GM18868 (cell line): Measurements from ENCODE around the gene AKT1S1.
"Not testable (repeated sequence)": the region's sequence is repeated elsewhere in the genome, so short reads cannot be mapped to it uniquely, and the experiment has no call there.

Source experiments
- ATAC-seq: cut with Tn5 transposase; IDR thresholded peaks from one replicate; pipeline ENCODE4 v1.9.1; 2021; ENCODE audit warnings: mild to moderate bottlenecking, moderate library complexity; ENCODE audit not compliant: unreplicated experiment

Gene AKT1S1

DNA sequence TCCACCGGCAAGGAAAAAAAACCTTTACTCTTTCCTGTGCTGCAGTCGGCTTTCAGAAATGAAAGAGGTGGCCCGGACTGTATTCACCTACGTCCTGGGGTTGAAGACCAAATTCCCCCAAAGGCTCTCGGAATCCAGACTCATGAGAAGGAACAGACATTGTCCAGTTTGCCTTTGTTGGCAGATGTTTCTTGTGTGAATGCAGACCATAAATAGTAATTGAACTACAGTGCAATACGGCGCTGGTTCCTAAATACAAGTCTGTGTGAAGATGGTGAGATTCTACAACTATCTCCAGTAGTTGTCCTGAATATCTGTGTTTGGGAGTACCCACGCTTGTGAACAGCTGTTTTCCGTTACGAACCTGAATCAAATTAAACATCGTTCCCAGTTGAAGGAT lies 37.4 kb downstream of the AKT1S1 start:
- ATAC-seq: no peak

DNA sequence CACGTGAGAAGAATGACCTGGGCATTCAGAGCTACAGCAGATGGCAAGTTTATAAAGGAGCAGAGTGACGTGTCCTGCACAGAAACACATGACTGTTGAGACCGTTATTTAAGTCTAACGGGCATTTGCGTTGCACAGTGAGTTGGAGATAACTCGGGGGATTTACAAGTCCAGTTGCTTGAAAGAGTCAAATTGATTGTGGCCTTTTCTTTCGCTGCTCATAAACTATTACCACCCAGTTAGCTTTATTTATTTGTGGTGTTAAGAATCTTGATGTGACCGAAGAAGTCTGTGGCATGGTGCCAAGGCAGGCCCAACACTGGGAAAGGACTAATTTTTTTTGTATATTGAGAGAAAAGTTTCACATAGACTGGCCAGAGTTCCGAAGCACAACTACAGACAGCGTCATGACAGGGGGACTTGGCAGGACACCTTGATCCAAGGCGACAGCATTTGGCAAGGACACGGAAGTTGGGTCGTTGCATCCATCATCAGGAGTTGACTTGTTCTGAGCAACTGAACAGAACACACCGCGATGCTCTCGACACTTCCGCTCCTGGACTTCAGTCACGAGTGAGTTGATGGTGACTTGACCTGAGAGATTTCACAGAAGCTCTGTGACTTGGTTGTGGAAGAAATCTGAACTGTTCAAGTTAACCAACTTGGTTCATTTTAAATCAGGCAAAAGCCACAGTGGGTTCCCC lies 38.1 kb downstream of the AKT1S1 start:
- ATAC-seq: no peak

DNA sequence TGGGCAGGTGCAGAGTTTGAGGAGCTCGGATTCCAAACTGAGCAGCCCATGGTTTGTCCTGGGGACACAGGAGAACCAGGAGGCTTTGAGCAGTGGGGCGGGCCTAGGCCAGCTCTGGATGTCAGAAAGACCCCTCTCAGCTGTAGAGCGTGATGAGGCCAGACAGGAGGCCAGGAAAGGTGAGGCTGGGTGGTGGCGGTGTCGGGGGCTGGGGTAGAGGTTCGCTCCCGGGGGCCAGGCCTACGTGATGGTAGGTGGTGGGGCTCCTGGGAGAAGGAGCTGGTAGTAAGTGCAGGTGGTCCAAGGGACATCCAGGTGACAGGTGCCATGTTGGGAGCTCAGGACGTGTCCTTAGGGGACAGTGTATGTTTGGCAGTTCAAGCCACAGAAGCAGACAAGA lies 39.7 kb downstream of the AKT1S1 start:
- no peak for ATAC-seq

DNA sequence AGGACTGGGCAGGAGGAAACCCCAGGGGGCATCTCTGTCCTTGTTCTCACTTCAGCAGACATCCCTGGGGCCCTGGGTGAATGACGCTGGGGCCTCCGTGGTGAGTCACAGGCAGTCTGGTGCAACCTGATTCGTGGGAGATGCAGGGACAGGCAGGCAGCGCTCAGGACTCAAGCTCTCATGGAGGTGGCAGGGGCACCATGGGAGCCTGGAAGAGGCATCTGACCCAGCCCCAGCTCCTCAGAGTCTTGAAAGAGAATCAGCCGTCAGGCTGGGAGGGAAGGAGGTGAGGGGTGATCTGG lies 40.2 kb downstream of the AKT1S1 start:
- no peak for ATAC-seq

DNA sequence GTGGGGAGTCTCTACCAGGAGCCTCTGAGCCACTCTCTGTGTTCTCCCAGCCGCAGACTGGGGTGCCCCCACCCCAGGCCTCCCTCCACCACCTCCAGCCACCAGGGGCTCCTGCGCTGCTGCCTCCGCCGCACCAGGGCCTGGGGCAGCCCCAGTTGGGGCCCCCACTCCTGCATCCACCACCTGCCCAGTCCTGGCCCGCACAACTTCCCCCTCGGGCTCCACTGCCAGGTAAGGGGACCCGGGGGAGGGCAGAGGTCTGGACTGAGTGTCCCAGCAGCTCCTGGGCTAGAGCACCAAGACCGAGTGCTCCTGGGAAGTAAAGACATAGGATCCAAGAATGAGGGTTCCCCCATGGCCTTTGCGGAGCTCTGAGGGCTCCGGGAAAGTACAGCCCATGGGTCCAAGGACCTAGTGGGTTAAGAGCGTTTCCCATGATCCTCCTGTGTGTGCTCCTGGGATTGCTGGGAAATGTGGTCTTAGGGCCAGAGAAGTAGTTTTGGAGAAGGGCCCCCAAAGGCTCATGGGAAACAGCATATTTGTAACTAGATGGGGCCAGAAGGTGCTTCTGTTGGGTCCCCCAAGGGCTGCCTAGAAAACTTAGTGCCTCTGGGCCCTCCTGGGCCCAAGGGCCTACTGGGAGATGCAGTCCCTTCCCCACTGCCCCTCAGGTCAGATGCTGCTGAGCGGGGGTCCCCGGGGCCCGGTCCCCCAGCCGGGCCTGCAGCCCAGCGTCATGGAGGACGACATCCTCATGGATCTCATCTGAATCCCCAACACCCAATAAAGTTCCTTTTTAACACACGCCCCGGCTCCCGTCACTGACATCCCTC lies 40.8 kb downstream of the AKT1S1 start:
- ATAC-seq: no peak

DNA sequence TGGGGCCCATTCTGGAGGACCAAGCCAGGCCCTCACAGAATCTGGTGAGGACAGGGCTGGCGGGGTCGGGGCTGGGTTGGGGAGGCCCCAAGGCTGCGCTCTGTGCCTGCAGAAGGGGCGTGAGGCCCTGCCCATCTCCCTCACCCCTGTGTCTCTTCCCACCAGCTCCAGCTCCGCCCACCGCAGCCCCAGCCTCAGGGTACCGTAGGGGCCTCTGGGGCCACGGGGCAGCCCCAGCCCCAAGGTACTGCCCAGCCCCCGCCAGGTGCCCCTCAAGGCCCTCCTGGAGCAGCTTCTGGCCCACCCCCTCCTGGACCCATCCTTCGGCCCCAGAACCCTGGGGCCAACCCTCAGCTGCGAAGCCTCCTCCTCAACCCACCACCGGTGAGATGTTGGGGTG lies 41.6 kb downstream of the AKT1S1 start:
- ATAC-seq: no peak

DNA sequence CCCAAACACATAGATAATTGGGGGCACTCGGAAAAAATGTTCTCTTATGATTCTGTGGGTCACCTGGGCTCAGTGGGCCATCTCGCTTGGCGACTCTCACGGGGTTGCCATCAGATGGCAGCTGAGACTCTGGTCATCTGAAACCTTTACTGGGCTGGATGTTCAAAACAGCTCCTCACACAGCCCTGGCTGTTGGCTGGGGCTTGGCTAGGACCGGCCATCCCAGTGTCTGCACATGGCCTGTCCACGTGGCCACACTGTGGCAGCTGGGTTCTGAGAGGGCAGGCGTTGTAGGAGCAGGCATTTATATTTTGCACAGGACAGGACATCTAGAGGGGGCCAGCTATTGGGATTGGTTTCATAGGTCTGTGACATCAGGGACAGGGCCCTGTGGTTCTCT lies 43.6 kb downstream of the AKT1S1 start:
- no peak for ATAC-seq

DNA sequence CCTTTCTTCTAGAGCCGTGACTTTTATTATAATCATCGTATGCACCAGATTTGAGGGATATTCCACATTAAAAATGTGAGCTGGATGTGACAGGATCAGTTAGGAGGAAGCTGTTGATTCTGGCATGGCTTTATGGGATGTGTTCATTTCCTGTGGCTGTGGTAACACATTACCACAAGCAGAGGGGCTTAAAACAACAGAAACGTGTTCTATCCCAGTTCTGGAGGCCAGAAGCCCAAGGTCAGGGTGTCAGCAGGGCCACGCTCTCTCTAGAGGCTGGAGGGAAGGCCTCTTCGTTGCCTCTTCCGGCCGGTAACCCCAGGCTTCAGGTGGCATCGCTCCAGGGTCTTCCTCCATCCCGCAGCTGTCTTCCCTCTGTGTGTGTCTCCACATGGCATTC lies 44.6 kb downstream of the AKT1S1 start:
- ATAC-seq: no peak

DNA sequence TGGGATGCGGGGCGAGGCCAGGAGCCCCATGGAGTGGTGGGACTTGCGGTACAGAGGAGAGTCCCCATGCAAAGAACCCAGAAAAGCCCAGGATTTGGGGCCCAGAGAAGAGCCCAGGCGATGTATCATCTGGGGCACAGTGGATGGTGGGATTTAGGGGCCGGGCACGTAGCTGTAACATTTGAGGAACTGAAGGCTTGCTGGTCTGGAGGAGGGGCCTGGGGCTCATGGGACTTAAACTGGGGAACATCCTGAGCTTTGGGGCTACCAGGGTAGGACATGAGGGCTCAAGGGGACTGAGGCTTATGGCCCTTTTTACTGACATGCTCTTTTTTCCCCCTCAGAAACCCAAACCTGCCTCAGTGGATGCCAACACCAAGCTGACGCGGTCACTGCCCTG lies 45.6 kb downstream of the AKT1S1 start:
- no peak for ATAC-seq

DNA sequence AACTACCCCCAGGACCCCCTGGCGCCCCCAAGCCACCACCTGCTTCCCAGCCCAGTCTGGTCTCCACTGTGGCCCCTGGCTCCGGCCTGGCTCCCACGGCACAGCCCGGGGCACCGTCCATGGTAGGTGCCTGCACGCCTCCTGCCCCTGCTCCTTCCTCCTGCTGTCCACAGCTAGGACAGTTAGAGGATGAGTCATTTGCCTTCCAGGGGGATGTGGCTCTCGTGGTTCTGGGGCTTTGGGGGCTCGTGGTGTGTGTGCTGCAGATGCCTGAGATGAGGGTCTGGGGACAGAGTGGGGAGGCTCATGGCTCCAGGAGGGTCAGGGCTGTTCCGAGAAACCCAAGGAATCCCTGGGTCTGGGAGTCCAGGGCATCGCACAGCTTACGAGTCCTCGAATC lies 46.4 kb downstream of the AKT1S1 start:
- ATAC-seq: no peak

DNA sequence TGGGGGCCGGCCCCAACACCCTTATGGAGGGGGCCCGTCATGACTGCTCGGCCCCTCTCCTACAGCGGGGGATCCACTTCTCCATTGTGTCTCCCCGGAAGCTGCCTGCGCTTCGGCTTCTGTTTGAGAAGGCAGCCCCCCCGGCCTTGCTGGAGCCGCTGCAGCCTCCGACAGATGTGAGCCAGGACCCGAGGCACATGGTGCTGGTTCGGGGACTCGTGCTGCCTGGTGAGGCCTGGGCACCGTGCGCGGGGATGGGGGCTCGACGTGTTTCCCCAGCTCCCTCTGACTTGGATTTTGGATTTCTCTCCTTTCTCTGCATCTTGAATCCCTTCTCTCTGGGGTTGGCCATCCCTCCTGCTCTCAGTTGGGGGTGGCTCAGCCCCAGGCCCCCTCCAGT lies 47.4 kb downstream of the AKT1S1 start:
- no peak for ATAC-seq

DNA sequence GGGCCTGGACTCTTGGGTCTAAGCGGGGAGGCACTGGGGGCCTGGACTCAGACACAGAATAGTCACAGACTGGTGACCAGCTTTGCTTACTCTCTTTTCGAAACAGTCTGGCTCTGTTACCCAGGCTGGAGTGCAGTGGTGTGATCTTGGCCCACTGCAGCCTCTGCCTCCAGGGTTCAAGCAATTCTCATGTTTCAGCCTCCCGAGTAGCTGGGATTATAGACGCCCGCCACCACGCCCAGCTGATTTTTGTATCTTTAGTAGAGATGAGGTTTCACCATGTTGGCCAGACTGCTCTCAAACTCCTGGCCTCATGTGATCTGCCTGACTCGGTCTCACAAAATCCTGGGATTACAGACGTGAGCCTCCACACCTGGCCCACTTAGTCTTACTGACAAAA lies 48.0 kb downstream of the AKT1S1 start:
- ATAC-seq: no peak

DNA sequence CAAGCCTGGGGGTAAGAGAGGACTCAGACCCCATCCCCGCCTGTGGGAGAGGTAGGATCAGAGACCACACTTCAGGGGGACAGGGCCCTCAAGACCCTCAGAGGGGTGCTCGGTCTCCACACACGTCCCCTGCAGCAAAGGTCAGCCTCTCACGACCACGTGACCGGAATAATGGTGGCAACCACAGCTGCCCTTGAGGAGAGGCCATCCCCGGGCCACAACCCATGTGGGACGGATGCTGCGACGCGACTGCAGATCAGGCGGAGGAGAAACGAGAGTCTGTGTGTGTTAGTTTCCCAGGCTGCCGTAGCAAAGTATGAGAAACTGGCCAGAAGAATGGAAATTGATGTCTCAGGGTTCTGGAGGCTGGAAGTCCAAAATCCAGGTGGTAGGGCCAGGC lies 50.1 kb downstream of the AKT1S1 start:
- ATAC-seq: no peak

DNA sequence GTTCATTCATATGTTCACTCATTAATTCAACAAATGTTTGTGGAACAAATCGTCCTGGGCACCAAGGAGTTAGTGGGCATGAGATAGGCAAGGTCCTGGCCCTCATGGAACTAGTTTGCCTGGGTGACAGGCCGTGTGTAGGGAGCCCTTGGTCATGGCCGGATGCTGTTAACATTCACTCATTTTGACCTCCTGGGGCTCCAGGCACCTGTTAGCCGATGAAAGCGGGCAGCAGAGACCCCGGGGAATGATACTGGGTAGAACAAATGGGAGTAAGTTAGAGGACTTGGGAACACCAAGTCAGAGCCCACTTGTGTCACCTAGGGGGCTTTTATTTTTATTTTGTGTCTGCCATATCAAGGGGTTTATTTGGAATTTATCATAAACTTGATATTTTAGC lies 52.5 kb downstream of the AKT1S1 start:
- ATAC-seq: no peak

DNA sequence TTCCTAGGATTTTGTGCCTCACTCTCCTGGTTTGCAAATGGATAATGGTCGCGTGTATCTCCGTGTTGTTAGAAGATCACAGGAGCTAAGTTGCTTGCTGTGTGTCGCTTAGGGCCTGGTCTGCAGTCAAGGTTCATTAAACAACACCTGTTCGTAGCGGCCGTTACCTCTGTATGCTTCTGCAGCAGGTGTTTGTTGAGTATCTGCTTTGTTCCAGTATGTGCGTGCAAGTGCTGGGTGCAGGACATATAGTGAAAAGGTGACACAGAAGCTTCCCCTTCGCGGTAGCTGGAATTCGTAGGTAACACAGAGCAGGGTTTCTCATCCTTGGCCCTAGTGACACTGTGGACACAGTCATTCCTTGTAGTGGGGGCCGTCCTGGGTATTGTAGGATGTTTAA lies 53.7 kb downstream of the AKT1S1 start:
- ATAC-seq: no peak

DNA sequence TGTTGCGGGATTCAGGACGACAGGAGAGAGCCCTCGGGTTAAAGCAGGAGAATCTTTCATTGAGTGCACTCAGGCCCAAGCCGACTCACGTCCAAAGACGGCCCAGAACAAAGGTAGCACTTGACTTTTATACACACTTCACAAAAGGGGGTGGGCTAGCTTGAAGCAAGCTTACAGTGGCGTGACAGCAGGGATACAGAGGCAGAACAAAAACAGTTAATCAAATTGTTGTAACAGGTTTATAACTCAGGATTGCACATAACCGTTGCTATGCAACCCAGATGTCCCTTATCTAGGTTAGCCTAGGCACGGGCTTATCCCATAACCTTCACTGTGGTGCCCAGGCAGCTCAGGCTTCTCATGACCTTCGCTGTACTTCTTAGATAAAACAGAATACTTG lies 57.0 kb downstream of the AKT1S1 start:
- no peak for ATAC-seq

DNA sequence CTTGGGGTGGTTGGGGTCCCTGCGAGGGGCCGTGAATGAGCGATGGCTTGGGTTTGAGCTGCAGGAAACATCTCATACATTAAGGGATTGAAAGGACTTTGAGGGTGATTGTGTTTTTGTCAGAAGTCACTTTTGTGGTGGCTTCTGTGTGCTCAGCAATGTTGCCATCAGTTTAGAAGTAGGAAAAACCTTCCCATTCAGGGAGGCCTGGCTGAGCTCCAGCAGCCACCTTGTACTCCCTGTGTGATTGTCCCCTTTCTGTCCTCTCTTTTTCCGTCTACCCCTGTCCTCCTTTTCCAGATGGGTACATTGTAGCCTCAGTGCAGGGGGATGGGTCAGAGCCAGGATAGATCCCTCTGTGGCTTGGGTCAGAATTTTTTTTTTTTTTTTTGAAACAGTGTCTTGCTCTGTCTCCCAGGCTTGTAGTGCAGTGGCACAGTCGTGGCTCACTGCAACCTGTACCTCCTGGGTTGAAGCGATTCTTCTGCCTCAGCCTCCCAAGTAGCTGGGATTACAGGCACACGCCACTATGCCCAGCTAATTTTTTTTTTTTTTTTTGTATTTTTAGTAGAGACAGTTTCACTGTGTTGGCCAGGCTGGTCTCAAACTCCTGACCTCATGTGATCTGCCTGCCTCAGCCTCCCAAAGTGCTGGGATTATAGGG lies 57.6 kb downstream of the AKT1S1 start:
- not testable (repeated sequence) for ATAC-seq
